HG03066 (cell line): Measurements from ENCODE around the gene GH2.
"Not testable (repeated sequence)": the region's sequence is repeated elsewhere in the genome, so short reads cannot be mapped to it uniquely, and the experiment has no call there.

ENCODE experiments used
- ATAC-seq: cut with Tn5 transposase; IDR thresholded peaks from one replicate; pipeline ENCODE4 v1.9.1; 2021; ENCODE audit warnings: low read depth; ENCODE audit not compliant: unreplicated experiment

GH2 gene

GRCh38 chr17:63874693-63875092 is 7.1 kb downstream of the GH2 start:
- not testable (repeated sequence) for ATAC-seq

DNA sequence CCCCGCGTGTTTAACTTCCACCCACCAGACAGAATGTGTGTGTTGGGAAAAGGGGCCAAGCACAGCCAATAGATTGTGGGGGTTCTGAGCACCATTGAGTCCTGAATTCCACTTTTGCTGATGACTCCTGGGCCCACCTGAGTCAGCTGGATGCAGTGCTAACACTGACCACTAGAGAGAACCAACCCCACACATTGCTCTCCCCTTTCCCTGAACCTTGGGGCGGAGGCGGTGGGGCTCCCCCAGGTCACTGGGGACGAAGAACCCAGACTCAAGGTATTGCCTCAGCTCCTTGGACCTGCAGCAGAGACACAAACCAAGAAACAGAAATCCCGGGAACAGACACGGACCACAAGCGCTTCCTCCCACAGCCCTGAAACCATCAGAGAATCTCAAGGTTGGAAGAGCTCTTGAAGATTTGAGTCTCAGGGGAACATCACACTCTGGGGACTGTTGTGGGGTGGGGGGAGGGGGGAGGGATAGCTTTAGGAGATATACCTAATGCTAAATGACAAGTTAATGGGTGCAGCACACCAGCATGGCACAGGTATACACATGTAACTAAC is 7.6 kb downstream of the GH2 start:
- not testable (repeated sequence) for ATAC-seq

DNA sequence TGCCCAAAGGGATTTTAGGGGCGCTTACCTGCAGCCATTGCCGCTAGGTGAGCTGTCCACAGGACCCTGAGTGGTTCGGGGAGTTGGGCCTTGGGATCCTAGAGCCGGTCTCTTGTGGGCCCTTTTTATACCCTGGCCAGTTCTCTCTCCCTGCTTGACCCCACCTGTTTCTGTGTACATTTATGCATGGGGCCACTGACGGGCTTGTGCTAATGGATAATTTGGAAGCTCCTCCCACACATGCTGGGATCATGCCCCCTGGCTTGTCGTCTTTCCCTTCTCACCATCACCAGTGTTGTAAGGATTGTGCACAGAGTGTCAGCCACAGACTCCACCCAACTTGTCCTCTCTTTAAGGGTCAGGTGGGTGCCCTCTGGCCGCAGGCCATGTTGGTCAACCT is 8.2 kb downstream of the GH2 start, which contains the start of gene CSH2:
TSS of gene CSH2 (minus strand) at position 101 of the 400 bp plus-strand sequence. CDS start at position 38, 63 bp downstream.
- not testable (repeated sequence) for ATAC-seq

DNA sequence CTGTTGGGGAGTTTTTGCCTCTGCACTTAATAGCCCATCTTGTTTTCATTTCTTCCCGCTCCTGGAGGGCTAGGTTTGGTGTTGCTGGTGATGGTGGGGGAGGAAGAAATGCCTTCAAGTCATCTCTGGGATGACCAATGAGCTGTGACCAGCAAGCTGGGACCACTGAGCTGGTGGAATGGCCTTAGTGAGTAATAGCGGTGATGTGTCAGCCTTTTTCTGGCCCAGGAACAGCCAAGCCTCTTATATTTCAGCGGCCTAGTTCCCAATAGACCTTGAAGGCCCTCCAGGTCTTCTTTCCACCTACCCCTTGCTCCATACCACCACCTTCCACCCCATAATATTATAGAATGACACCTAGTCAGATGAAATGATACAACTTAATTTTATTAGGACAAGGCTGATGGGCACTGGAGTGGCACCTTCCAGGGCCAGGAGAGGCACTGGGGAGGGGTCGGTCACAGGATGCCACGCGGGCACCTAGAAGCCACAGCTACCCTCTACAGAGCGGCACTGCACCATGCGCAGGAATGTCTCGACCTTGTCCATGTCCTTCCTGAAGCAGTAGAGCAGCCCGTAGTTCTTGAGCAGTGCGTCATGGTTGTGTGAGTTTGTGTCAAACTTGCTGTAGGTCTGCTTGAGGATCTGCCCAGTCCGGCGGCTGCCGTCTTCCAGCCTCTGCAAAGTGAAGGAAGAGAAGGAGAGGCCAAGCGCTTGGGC is 9.9 kb downstream of the GH2 start:
- ATAC-seq: not testable (repeated sequence)

GRCh38 chr17:63870292-63870665 is 11.5 kb downstream of the GH2 start:
- ATAC-seq: not testable (repeated sequence)

DNA sequence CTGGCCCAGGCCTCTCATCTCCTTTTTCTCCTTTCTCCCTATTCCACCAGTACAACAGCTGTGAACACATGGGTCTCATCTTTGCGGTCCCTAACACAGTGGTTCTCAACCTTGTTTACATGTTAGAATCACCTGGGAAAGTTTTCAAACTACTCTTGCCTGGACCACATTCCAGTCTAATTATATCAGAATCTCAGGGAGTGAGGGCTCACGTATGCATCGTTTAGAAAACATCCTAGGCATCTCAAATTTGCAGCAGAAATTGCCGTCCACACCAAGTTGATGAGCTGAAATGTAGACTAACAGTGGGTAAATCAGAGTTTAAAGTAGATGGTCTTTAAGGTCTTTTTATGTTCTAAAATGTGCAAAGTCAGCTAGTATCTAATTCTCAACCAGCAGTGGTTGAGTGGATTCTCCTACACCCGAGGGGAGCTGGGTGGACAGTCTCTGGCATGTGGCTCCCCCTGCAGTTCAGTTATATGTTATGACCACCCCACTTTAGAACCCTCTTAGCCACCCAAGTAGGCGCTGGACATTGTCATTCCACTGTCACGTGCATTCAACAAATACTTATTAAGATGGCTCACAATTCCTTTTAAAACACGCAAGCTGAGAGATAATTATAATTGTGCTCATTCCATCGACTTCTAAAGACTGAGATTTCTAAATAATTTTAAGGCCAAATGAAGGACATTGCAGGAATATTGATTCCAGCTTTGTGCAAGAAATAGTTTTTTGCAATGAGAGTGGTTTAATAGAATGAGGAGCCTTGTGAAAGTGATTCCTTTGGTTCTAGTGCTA is 12.1 kb downstream of the GH2 start:
- ATAC-seq: not testable (repeated sequence)

DNA sequence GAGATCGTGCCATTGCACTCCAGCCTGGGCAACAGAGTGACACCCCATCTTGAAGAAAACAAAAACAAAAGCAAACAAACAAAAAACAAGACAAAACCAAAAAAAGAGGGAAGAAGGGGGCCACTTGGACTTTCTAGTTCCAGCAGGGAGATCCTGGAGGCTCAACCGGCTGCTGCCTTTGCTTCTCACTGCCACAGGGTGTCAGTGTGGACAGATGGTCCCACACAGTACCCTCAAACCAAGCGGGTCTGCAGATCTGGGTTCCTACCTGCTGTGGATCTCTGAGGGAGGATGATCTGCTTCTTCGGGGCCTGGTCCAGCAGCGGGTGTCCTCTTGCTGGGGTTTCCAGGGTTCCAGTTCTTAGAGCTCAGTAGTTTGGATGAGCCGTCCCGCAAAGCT is 15.1 kb downstream of the GH2 start:
- not testable (repeated sequence) for ATAC-seq

DNA sequence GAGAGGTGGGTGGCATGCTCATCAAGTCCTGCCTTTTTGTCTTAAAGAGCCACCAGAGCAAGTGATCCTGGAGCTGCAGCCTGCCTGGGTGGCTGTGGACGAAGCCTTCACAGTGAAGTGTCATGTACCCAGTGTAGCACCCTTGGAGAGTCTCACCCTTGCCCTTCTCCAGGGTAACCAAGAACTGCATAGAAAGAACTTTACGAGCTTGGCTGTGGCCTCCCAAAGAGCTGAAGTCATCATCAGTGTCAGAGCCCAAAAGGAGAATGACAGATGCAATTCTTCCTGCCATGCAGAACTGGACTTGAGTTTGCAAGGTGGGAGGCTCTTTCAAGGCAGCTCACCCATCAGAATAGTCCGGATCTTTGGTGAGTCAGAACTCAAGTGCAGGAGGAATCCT is 22.5 kb downstream of the GH2 start:
- ATAC-seq: no peak

GRCh38 chr17:63856425-63856824 is 25.3 kb downstream of the GH2 start:
- ATAC-seq: not testable (repeated sequence)

- no peak for ATAC-seq
These were observed 26.6 kb downstream of the GH2 start for GRCh38 chr17:63855185-63855584.

DNA sequence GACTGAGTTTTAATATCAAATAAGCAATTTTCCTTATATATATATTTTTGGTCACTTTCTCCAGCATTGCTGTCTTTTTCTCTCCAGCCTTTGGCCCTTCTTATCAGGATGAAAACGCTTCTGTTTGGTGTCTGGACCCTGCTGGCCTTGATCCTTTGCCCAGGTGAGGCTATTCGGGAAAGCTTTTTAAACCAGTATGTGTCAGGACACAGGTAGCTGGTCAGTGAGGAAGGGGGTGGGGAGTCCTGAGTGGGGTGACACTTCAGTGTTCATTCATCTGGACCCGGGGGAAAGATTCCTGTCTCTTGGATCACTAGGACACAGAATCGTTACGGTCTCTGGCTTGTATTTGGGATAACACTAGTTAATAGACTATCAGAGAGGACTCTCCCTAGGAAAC is 27.0 kb downstream of the GH2 start:
- no peak for ATAC-seq

DNA sequence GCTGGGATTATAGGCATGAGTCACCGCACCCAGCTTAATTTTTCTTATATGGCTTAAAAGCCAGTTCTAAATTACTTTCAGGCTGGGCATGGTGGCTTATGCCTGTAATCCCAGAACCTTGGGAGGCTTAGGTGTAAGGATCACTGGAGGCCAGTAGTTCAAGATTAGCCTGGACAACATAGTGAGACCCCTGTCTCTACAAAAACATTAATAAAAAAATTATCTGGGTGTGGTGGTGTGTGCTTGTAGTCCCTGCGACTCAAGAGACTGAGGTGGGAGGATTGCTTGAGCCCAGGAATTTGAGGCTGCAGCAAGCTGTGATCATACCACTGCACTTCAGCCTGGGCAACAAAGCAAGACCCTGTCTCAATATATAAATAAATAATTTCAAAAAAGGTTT is 28.5 kb downstream of the GH2 start:
- ATAC-seq: no peak

DNA sequence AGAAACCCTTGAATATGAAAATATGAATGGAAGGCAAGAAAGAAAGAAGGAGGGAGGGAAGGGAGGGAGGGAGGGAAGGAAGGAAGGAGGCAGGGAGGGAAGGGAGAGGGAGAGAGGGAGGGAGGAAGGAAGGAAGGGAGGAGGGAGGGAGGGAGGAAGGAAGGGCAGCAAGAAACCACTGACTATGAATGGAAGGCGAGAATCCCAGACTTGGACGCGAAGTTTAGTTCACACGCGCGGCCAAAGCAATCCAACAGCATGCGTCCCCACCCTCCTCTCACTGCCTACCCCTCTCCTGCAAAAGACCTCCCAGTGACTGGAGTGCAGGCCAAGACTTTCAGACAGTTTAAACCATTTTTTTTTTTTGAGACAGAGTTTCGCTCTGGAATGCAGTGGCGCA is 31.3 kb downstream of the GH2 start:
- no peak for ATAC-seq

- ATAC-seq: peak; percentile 82
These were observed 32.7 kb downstream of the GH2 start for GRCh38 chr17:63848834-63849689.

- no peak for ATAC-seq
These were observed 34.1 kb downstream of the GH2 start for GRCh38 chr17:63847525-63848249.

DNA sequence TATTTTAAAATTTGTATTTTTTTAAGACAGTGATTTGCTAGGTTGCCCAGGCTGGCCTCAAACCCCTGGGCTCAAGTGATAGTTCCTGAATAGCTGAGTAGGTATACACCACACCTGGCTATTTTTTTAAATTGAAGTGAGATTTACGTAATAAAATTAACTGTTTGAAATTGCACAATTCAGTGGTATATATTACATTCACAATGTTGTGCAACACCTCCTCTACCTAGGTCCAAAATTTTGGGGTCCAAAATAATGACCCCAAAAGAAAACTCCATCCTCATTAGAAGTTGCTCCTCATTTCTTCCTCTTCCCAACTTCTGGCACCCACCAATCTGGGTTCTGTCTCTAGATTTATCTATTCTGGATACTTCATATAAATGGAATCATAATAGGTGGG is 36.2 kb downstream of the GH2 start:
- no peak for ATAC-seq

DNA sequence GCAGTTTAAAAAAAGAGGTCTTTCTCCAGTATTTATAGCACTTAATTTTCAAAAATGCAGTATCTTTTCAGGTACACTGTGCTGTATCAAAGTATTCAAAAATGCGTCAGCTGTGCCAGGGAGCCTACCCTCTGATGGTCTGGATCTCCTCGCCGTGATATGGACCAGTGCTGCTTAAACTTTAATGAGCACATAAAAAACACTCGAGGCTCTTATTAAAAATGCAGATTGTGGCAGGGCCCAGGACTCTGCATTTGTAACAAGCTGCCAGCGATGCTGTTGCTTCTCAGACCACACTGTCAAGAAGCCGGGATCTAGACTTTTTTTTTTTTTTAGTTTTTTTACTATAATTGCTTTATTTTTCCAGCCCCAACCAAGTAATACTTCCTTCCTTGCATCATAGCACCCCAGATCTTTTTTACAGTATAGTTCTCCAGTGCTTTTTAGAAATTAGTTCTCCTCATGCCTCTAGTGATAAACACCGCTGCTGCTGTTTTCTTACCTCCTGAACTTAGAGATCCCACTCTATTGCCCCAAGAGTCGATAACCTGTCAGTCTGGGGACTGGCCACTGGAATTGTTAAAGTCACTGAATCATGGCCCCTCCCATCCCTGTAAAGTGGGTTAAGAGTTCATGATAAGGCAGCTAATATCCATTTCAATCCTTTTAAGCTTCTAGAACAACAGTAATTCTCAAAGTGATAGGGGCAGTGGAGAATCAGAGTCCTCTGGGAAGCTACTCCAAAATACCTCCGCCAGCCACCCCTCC is 37.6 kb downstream of the GH2 start:
- no peak for ATAC-seq

- ATAC-seq: not testable (repeated sequence)
These were observed 38.3 kb downstream of the GH2 start for GRCh38 chr17:63843387-63843888.
